Measurements from ENCODE around the gene SLC6A20.
A peak's percentile ranks its signal among the peaks of the same experiment; 100 is the strongest.
"Not testable (repeated sequence)": the region's sequence is repeated elsewhere in the genome, so short reads cannot be mapped to it uniquely, and the experiment has no call there.

Gene SLC6A20

GRCh38 chr3:45760878-45761711 is 35.2 kb downstream of the SLC6A20 start:
- no peaks in the 10 kb centered on the region for H3K36me3 ChIP-seq
- DNase-seq, result peak; percentile 55
- no peaks in the 10 kb centered on the region for H3K4me1 ChIP-seq
- H3K9me3 ChIP-seq, result no peaks in the 10 kb centered on the region
- no peak overlapping the region for H3K4me3 ChIP-seq (ENCODE audit: low read depth, low read length)
- peak; percentile 76 for TF ChIP-seq CTCF (IDR thresholded peaks at IDR 0.05; ENCODE audit: low read depth, low read length)
- H3K27me3 ChIP-seq, result no peaks in the 10 kb centered on the region

- H3K4me3 ChIP-seq (ENCODE audit: low read depth, low read length), result no peak overlapping the region
- H3K27me3 ChIP-seq, result no peaks in the 10 kb centered on the region
- no peak for DNase-seq
- no peak for TF ChIP-seq CTCF (IDR thresholded peaks at IDR 0.05; ENCODE audit: low read depth, low read length)
- no peaks in the 10 kb centered on the region for H3K4me1 ChIP-seq
- no peaks in the 10 kb centered on the region for H3K9me3 ChIP-seq
- H3K36me3 ChIP-seq, result no peaks in the 10 kb centered on the region
Measured at GRCh38 chr3:45759851-45760250, 36.5 kb downstream of the SLC6A20 start.

- H3K9me3 ChIP-seq, result no peaks in the 10 kb centered on the region
- H3K27me3 ChIP-seq, result no peaks in the 10 kb centered on the region
- H3K36me3 ChIP-seq, result no peaks in the 10 kb centered on the region
- no peak for TF ChIP-seq CTCF (IDR thresholded peaks at IDR 0.05; ENCODE audit: low read depth, low read length)
- no peaks in the 10 kb centered on the region for H3K4me1 ChIP-seq
- H3K4me3 ChIP-seq (ENCODE audit: low read depth, low read length), result no peak overlapping the region
- no peak for DNase-seq
Measured at GRCh38 chr3:45758871-45759270, 37.5 kb downstream of the SLC6A20 start.

GRCh38 chr3:45757141-45757540 is 39.2 kb downstream of the SLC6A20 start:
- not testable (repeated sequence) for H3K9me3 ChIP-seq; DNase-seq; H3K4me3 ChIP-seq (ENCODE audit: low read depth, low read length); H3K36me3 ChIP-seq; H3K4me1 ChIP-seq; H3K27me3 ChIP-seq

GRCh38 chr3:45756055-45756454 is 40.3 kb downstream of the SLC6A20 start:
- Histone ChIP-seq H3K9me3 (no peaks in the 10 kb centered on the region), H3K4me3 (ENCODE audit: low read depth, low read length) (no peak overlapping the region), H3K4me1 (no peaks in the 10 kb centered on the region), H3K27me3 (no peaks in the 10 kb centered on the region), H3K36me3 (no peaks in the 10 kb centered on the region)
- TF ChIP-seq CTCF (IDR thresholded peaks at IDR 0.05; ENCODE audit: low read depth, low read length), result no peak
- no peak for DNase-seq

GRCh38 chr3:45754461-45754860 is 41.9 kb downstream of the SLC6A20 start:
- no peak overlapping the region for H3K4me3 ChIP-seq (ENCODE audit: low read depth, low read length)

More at GRCh38 chr3:45754461-45754860, 41.9 kb downstream of the SLC6A20 start:
- no peak for DNase-seq
- Histone ChIP-seq H3K9me3 (no peaks in the 10 kb centered on the region), H3K4me1 (no peaks in the 10 kb centered on the region), H3K27me3 (no peaks in the 10 kb centered on the region), H3K36me3 (no peaks in the 10 kb centered on the region)
- TF ChIP-seq CTCF (IDR thresholded peaks at IDR 0.05; ENCODE audit: low read depth, low read length), result no peak
